HG03342 (cell line): ENCODE measurements around the gene STYK1.
"Not testable (repeated sequence)": the region's sequence is repeated elsewhere in the genome, so short reads cannot be mapped to it uniquely, and the experiment has no call there.

ENCODE experiments used
- ATAC-seq: cut with Tn5 transposase; IDR thresholded peaks from one replicate; pipeline ENCODE4 v1.9.1; 2021; ENCODE audit warnings: mild to moderate bottlenecking, moderate library complexity; ENCODE audit not compliant: unreplicated experiment

STYK1 gene

GRCh38 chr12:10689146-10689545 lies 15.3 kb upstream of the STYK1 start:
- ATAC-seq: no peak

DNA sequence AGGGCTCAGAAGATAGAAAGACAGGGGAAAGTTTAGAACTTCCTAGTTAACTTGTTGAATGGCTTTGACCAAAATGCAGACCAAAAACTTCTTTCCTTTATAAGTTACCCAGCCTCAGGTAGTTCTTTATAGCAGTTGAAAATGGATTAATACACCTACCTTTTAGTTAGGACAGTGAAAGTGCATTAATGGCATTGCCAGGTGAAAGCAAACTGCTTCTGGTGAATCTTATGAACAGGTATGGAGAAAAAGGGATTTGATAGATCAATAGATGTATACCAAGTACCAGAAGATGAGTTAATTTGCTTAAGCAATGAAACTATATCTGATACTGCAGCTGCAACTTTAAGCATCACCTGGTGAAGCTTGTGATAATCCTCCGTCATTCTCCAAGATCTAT lies 14.2 kb upstream of the STYK1 start:
- ATAC-seq: no peak

- ATAC-seq: no peak
Measured at GRCh38 chr12:10672231-10672868, 1.5 kb downstream of the STYK1 start.

GRCh38 chr12:10669533-10669932 lies 4.3 kb downstream of the STYK1 start:
- ATAC-seq: no peak

- no peak for ATAC-seq
Measured at GRCh38 chr12:10668526-10668925, 5.3 kb downstream of the STYK1 start.

- no peak for ATAC-seq
Measured at GRCh38 chr12:10667581-10667980, 6.3 kb downstream of the STYK1 start.

DNA sequence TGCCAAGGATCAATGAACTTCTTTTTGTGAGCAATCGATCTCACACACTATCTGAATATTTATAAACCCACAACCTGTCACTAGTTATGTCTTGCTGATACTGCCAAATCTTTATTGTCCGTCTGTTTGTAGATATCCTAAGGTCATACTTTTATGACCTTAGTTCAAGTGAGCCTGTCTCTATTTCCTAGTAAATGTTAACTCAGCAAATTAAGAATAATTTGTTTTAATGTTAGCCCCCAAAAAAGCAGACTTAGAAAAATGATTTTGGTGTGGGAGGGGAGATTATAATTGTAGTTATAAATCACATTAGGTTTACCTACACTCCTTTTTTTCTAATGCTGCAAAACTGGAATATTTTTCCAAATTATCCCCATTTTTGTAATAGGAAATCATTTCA lies 9.4 kb downstream of the STYK1 start:
- ATAC-seq: no peak

GRCh38 chr12:10663869-10664268 lies 10.0 kb downstream of the STYK1 start:
- ATAC-seq: no peak

DNA sequence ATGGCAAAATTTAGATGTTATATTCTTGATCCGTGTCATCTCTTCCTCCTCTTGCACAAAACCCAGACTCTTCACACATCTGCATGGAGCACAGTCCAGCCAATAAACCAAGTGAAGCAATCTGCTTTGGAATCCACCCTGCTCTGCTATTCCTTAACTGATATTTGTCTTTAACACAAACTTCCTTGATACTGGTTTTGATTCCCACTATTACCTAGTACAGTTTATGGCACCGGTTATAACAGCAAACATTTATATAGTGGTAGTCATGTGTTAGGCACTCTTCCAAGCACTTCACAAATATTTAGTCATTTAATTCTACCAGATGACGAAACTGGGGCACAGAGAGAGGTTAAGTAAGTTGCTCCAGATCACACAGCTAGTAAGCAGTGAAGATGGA lies 12.5 kb downstream of the STYK1 start:
- no peak for ATAC-seq

- ATAC-seq: no peak
Measured at GRCh38 chr12:10654003-10654402, 19.8 kb downstream of the STYK1 start.

GRCh38 chr12:10652192-10652591 lies 21.7 kb downstream of the STYK1 start:
- no peak for ATAC-seq

GRCh38 chr12:10646576-10646975 lies 27.3 kb downstream of the STYK1 start:
- not testable (repeated sequence) for ATAC-seq

- no peak for ATAC-seq
Measured at GRCh38 chr12:10645910-10646309, 27.9 kb downstream of the STYK1 start.

DNA sequence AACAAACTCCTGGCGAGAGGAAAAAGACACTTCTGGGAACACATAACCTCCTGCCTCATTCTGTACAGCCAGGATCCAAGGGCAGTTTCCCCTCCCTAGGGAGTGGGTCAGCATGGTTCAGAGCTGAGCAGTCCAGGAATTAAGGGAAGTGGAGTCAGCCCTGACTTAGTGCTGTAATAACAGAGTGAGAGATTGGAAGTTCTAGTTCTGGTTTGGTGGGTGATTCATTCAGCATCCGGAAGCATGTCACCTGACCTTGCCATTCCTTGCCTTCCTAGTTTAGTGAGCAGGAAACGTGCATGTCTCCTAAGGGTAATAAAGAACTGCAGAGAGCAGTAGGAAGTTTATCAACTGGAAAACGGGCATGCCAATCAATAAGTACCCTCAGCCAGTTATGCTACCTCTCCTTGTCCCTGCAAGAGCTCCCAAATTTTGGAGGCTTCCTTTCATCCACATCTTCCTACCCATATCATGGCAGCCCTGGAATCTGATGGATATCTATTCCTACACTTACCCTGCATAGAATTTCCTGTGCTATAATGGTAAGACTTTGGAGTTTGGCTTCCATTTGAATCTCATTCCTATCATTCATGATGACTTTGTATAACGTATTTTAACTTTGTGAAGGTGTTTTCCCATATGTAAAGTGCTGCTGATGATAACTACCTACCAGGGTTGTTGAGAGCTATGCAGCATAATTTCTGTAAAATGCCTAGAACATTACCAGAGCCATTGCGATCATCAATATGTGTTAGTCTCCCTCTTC lies 31.9 kb downstream of the STYK1 start:
- no peak for ATAC-seq

GRCh38 chr12:10638728-10639127 lies 35.1 kb downstream of the STYK1 start:
- ATAC-seq: no peak

DNA sequence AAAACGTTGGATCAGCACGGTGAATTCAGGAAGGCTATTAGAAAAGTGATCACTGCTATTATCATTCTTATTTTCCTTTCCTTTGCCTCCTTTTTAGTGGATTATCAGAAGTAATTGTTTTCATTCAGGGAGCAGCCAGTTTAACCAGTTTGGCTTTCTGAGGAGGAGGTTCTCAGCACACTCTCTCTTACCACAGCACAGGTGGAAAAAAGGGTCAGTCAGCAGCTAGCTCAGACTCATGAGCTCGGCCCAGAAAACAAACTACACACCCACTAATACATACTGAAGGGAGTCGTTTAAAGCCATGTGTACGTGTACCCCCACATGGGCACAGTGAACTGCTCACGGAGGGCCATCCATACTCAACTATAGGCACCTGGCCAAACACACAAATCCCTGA lies 37.2 kb downstream of the STYK1 start:
- ATAC-seq: no peak

- ATAC-seq: no peak
Measured at GRCh38 chr12:10636124-10636523, 37.7 kb downstream of the STYK1 start.

GRCh38 chr12:10635306-10635705 lies 38.5 kb downstream of the STYK1 start:
- ATAC-seq: no peak

DNA sequence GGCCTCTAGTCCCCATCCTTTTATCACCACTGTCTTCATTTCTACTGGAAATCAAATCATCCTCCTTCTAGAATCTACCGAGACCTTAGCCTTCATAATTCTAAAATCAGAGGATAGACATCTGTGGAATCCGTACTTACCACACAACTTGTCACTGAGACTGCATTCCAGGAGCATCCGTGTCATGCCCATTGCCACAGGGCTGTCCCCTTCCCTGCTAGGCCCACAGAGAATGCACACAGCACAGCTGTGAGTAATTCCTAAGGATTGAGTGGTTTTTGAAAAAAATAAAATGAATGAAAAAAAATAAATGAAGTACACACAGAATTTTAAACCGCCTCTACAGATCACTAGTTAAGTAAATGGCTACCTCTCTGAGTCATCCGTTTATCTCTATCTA lies 39.4 kb downstream of the STYK1 start:
- ATAC-seq: no peak

DNA sequence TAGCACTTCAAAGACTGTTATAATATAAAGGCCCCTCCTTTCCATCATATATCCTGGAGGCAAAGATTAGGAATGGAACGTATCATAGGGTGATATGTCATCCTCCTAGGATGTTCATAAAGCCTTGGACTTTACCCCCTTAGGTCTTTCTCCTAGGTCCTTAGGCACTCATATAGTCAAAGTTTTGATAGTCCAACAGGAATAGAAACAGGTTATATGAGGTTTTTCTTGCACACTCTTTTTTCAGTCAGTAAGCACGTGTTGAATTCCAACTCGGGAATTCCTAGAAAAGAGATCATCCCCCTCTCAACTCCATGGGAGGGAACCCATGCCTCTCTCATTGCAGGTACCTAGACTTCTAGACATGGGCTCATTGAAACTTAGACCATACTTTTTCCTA lies 40.3 kb downstream of the STYK1 start:
- ATAC-seq: no peak

DNA sequence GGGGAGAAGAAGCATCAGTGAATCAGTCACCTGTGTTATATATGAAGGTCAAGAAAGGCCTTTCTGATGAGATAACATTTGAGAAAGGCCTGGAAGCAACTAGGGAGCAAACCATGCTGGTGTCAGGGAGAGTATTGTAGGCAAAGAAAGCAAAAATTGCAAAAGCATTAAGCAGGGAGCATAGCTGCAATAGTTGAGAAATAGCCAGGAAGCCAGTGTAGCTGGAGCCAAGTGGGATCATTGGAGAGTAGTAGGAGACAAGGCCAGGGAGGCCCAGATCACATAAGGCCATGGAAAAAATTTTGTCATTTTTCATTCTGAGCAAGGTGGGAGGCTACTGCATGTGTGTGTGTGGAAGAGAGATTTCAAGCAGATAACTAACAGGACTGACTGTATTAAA lies 41.6 kb downstream of the STYK1 start:
- no peak for ATAC-seq

DNA sequence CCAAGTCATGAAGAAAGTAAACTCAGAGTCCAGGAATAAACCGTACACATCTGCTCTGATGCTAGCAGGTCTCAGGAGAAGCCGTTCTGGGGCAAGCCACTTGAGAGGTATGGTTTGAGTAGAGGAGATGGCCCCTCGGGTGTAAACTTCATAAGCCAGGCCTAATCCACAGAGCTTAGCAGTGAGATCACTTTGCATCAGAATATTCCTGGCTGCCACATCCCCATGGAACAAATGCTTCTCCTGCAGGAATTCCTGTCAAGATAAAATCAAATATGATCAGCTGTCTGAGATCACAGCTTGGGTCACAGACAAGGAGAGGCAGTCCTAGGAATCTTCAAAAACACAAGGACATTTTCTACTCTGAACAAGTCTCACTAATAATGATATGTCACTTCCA lies 49.2 kb downstream of the STYK1 start:
- ATAC-seq: no peak

GRCh38 chr12:10623131-10623530 lies 50.7 kb downstream of the STYK1 start:
- ATAC-seq: no peak
